Measurements from ENCODE around the gene NRXN3. TPM values are rescaled to one million over a fixed set of nuclear protein-coding genes. Genes with fewer than 3 reads are reported as not detected.

Gene NRXN3
- total and polyA plus RNA-seq, 2 donors (not counting 1 experiment from before 2014, with no cell fraction given), result not detected

DNA sequence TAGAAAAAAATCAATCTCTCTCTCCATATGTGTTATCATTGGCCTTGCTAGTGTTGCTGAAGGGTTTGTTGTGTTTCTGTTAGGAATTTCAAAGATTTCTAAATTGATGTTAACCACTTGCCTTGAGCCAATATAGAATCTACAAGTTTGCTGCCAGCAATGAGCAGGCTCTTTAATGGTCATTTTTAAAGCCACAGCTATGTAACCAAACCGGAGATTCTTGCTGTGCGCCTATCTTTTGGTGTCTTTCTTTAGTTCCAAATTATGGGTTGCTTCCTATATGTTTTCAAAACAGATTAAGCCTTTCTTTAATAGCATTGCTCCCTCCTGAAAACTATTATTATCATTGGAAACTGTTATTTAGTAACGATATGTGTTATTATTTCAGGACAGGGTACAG, 1495.4 kb downstream of the NRXN3 start:
- Histone ChIP-seq H3K27me3 (replicated peaks in 1 of 4; ENCODE audit: control extremely low read depth in 1 of 4, control insufficient read depth in 3 of 4, insufficient read depth in 4 of 4, low read length in 3 of 4) (no peaks in the 10 kb centered on the region), H3K27ac (ENCODE audit: low read length in 2 of 2) (no peak overlapping the region), H3K79me2 (ENCODE audit: control insufficient read depth, insufficient read depth, low read length) (no peaks in the 10 kb centered on the region), H4K20me1 (ENCODE audit: control insufficient read depth, insufficient read depth, low read length, poor library complexity, severe bottlenecking) (no peaks in the 10 kb centered on the region), H3K4me3 (ENCODE audit: control extremely low read depth in 1 of 5, extremely low read depth in 1 of 5, insufficient read depth in 1 of 5, low read depth in 2 of 5, low read length in 4 of 5) (no peak overlapping the region), H3K9me3 (ENCODE audit: control extremely low read depth in 1 of 3, control insufficient read depth in 2 of 3, insufficient read depth in 1 of 3, low read length in 2 of 3) (no peaks in the 10 kb centered on the region), H3K4me1 (ENCODE audit: control insufficient read depth in 2 of 2, insufficient read depth in 2 of 2, low read length in 2 of 2) (no peaks in the 10 kb centered on the region), H3K4me2 (replicated peaks; ENCODE audit: low read depth, low read length, poor library complexity, severe bottlenecking) (no peak overlapping the region), H2AFZ (ENCODE audit: insufficient read depth, low read depth, low read length, poor library complexity, severe bottlenecking) (no peak overlapping the region), H3K9ac (ENCODE audit: low read length) (no peak overlapping the region), H3K36me3 (replicated peaks in 1 of 2; ENCODE audit: control extremely low read depth in 1 of 2, control insufficient read depth in 1 of 2, extremely low read depth in 1 of 2, insufficient read depth in 2 of 2, low read length in 1 of 2) (no peaks in the 10 kb centered on the region)
- Mint-ChIP-seq H3K27ac (no peak overlapping the region), H3K27me3 (no peaks in the 10 kb centered on the region), H3K4me3 (no peak overlapping the region), H3K4me1 (no peaks in the 10 kb centered on the region), H3K9me3 (ENCODE audit: insufficient read depth) (no peaks in the 10 kb centered on the region)
- TF ChIP-seq, protein P1, sequence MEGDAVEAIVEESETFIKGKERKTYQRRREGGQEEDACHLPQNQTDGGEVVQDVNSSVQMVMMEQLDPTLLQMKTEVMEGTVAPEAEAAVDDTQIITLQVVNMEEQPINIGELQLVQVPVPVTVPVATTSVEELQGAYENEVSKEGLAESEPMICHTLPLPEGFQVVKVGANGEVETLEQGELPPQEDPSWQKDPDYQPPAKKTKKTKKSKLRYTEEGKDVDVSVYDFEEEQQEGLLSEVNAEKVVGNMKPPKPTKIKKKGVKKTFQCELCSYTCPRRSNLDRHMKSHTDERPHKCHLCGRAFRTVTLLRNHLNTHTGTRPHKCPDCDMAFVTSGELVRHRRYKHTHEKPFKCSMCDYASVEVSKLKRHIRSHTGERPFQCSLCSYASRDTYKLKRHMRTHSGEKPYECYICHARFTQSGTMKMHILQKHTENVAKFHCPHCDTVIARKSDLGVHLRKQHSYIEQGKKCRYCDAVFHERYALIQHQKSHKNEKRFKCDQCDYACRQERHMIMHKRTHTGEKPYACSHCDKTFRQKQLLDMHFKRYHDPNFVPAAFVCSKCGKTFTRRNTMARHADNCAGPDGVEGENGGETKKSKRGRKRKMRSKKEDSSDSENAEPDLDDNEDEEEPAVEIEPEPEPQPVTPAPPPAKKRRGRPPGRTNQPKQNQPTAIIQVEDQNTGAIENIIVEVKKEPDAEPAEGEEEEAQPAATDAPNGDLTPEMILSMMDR (IDR thresholded peaks at IDR 0.05), result no peak
- no peak for TF ChIP-seq EZH2 (IDR thresholded peaks at IDR 0.05; ENCODE audit: borderline replicate concordance, insufficient read depth, low read depth, low read length, poor library complexity, severe bottlenecking)
- WGBS (ENCODE audit: insufficient coverage), result no CpG with 5 or more reads among the region's 3 CpGs
- CTCF ChIA-PET, result no interaction called here
- POLR2A ChIA-PET, result no interaction called here
- intact Hi-C loops (cut with micrococcal nuclease), result no loop called here
- DNase-seq (no peak), ATAC-seq (ENCODE audit: low read depth) (no peak)

DNA sequence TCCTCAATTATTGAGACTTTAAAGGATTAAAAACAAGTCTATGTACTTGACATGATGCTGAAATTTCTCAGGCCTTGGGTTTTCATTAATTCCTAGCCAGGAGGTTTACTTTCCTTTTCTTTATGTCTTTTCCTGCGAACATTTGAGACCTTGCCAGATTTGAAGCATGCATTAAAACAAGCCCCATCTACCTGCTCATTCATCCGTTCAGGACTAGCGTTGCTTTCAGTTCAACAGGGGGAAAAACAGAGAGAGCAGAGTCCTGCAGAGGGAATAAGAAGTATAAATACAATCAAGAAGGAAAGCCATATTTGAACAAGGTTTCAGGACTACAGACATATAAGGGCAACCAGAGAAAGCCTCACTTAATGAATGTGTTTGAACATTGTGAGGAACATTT, 1498.8 kb downstream of the NRXN3 start:
- Histone ChIP-seq H3K27ac (ENCODE audit: low read length in 2 of 2) (no peak overlapping the region), H2AFZ (ENCODE audit: insufficient read depth, low read depth, low read length, poor library complexity, severe bottlenecking) (no peak overlapping the region), H3K4me2 (replicated peaks; ENCODE audit: low read depth, low read length, poor library complexity, severe bottlenecking) (no peak overlapping the region), H4K20me1 (ENCODE audit: control insufficient read depth, insufficient read depth, low read length, poor library complexity, severe bottlenecking) (no peaks in the 10 kb centered on the region), H3K36me3 (replicated peaks in 1 of 2; ENCODE audit: control extremely low read depth in 1 of 2, control insufficient read depth in 1 of 2, extremely low read depth in 1 of 2, insufficient read depth in 2 of 2, low read length in 1 of 2) (no peaks in the 10 kb centered on the region), H3K9me3 (ENCODE audit: control extremely low read depth in 1 of 3, control insufficient read depth in 2 of 3, insufficient read depth in 1 of 3, low read length in 2 of 3) (no peaks in the 10 kb centered on the region), H3K9ac (ENCODE audit: low read length) (no peak overlapping the region), H3K4me1 (ENCODE audit: control insufficient read depth in 2 of 2, insufficient read depth in 2 of 2, low read length in 2 of 2) (no peaks in the 10 kb centered on the region), H3K79me2 (ENCODE audit: control insufficient read depth, insufficient read depth, low read length) (no peaks in the 10 kb centered on the region), H3K4me3 (ENCODE audit: control extremely low read depth in 1 of 5, extremely low read depth in 1 of 5, insufficient read depth in 1 of 5, low read depth in 2 of 5, low read length in 4 of 5) (no peak overlapping the region), H3K27me3 (replicated peaks in 1 of 4; ENCODE audit: control extremely low read depth in 1 of 4, control insufficient read depth in 3 of 4, insufficient read depth in 4 of 4, low read length in 3 of 4) (no peaks in the 10 kb centered on the region)
- DNase-seq (no peak), ATAC-seq (ENCODE audit: low read depth) (no peak)
- CTCF ChIA-PET, result no interaction called here
- intact Hi-C loops (cut with micrococcal nuclease), result no loop called here
- no peaks in the 10 kb centered on the region for H3K4me1 Mint-ChIP-seq
- POLR2A ChIA-PET, result no interaction called here
- TF ChIP-seq, protein P1 (IDR thresholded peaks at IDR 0.05), result no peak
- TF ChIP-seq EZH2 (IDR thresholded peaks at IDR 0.05; ENCODE audit: borderline replicate concordance, insufficient read depth, low read depth, low read length, poor library complexity, severe bottlenecking), result no peak
- H3K9me3 Mint-ChIP-seq (ENCODE audit: insufficient read depth), result no peaks in the 10 kb centered on the region
- H3K27ac Mint-ChIP-seq, result no peak overlapping the region
- WGBS (ENCODE audit: insufficient coverage), result no CpG with 5 or more reads among the region's 3 CpGs
- no peak overlapping the region for H3K4me3 Mint-ChIP-seq
- no peaks in the 10 kb centered on the region for H3K27me3 Mint-ChIP-seq
